Neural cell (in vitro differentiated cells): ENCODE measurements around the gene HS1BP3. TPM values are rescaled to one million over a fixed set of nuclear protein-coding genes. Genes with fewer than 3 reads are reported as not detected.
A peak's percentile ranks its signal among the peaks of the same experiment; 100 is the strongest.

Experiments
- H2AFZ ChIP-seq: fragments of 200-600, 300-800 bp; sonication (generic), shearing (Covaris generic); 2 replicates; pipeline ENCODE4 v1.6.0; 2014; ENCODE audit warnings: low read depth, mild to moderate bottlenecking, antibody characterized with exemption, low read length, moderate library complexity
- H3F3A ChIP-seq: fragments of 200-600 bp; shearing (Covaris generic); 2 replicates; pipeline ENCODE4 v1.6.1; 2016; ENCODE audit warnings: mild to moderate bottlenecking, moderate library complexity, mixed read lengths, antibody characterized with exemption, low read length; ENCODE audit not compliant: insufficient read depth, poor library complexity, severe bottlenecking
- H3K27ac ChIP-seq: fragments of 200-600, 300-800 bp; sonication (generic), shearing (Covaris generic); 2 replicates; pipeline ENCODE4 v1.5.1; 2014; ENCODE audit warnings: mild to moderate bottlenecking, low read length, moderate library complexity
- H3K27me3 ChIP-seq: fragments of 300-800, 200-600 bp; sonication (generic), shearing (Covaris generic); 2 replicates; pipeline ENCODE4 v1.6.0; 2014; ENCODE audit warnings: mild to moderate bottlenecking, low read depth, low read length, moderate library complexity; ENCODE audit not compliant: insufficient read depth
- H3K36me3 ChIP-seq: fragments of 300-800, 200-600 bp; sonication (generic), shearing (Covaris generic); 2 replicates; pipeline ENCODE4 v1.5.1; 2014; ENCODE audit warnings: mild to moderate bottlenecking, antibody characterized with exemption, low read length, moderate library complexity; ENCODE audit not compliant: insufficient read depth
- H3K4me2 ChIP-seq: fragments of 300-800, 200-600 bp; sonication (generic), shearing (Covaris generic); 2 replicates; pipeline ENCODE4 v1.6.0; 2014; ENCODE audit warnings: mild to moderate bottlenecking, low read length
- H3K4me3 ChIP-seq: fragments of 300-800, 200-600 bp; sonication (generic), shearing (Covaris generic); 2 replicates; pipeline ENCODE4 v1.5.1; 2014; ENCODE audit warnings: mild to moderate bottlenecking, low read length, moderate library complexity
- H3K79me2 ChIP-seq: fragments of 200-600 bp; shearing (Covaris generic); replicated peaks from 2 replicates; pipeline ENCODE4 v1.6.0; 2014; ENCODE audit warnings: mild to moderate bottlenecking, low read length, moderate library complexity; ENCODE audit not compliant: insufficient read depth
- H3K9ac ChIP-seq: fragments of 300-800, 200-600 bp; sonication (generic), shearing (Covaris generic); 2 replicates; pipeline ENCODE4 v1.6.1; 2016; ENCODE audit warnings: mild to moderate bottlenecking, low read length, mixed read lengths
- H3K9me2 ChIP-seq: fragments of 200-600 bp; shearing (Covaris generic); 2 replicates; pipeline ENCODE4 v1.6.1; 2016; ENCODE audit warnings: mild to moderate bottlenecking, low read length, mixed read lengths; ENCODE audit not compliant: insufficient read depth
- H3K9me3 ChIP-seq: fragments of 200-600, 300-800 bp; sonication (generic), shearing (Covaris generic); 2 replicates; pipeline ENCODE4 v1.6.1; 2016; ENCODE audit warnings: mild to moderate bottlenecking, mixed run types, low read length, moderate library complexity, mixed read lengths
- H4K20me1 ChIP-seq: fragments of 200-600 bp; shearing (Covaris generic); 2 replicates; pipeline ENCODE4 v1.6.1; 2016; ENCODE audit warnings: mild to moderate bottlenecking, mixed run types; ENCODE audit not compliant: insufficient read depth
- EP300 ChIP-seq: fragments of 450-650 bp; conservative IDR thresholded peaks from 2 replicates; pipeline ENCODE4 v1.6.1; 2014; ENCODE audit warnings: antibody characterized with exemption, mild to moderate bottlenecking, moderate library complexity; ENCODE audit not compliant: poor library complexity, severe bottlenecking
- EZH2 ChIP-seq: fragments of 200-600, 300-800 bp; shearing (Covaris generic), sonication (generic); IDR thresholded peaks from 2 replicates; pipeline ENCODE4 v1.6.1; 2014; ENCODE audit warnings: antibody characterized with exemption, low read length, borderline replicate concordance, mild to moderate bottlenecking; ENCODE audit not compliant: insufficient read depth, poor library complexity, severe bottlenecking
- MXI1 ChIP-seq: fragments of 450-650 bp; conservative IDR thresholded peaks from 2 replicates; pipeline ENCODE4 v1.6.1; 2014; ENCODE audit warnings: antibody characterized with exemption, mild to moderate bottlenecking; ENCODE audit not compliant: poor library complexity, severe bottlenecking
- POLR2AphosphoS5 ChIP-seq: IDR thresholded peaks from 2 replicates; pipeline ENCODE4 v1.6.1; 2012
- RAD21 ChIP-seq: fragments of 450-650 bp; conservative IDR thresholded peaks from 2 replicates; pipeline ENCODE4 v1.6.1; 2014; ENCODE audit warnings: antibody characterized with exemption, mild to moderate bottlenecking, moderate library complexity
- REST ChIP-seq: IDR thresholded peaks from 2 replicates; pipeline ENCODE4 v1.6.1; 2012; ENCODE audit warnings: borderline replicate concordance
- SMC3 ChIP-seq: fragments of 450-650 bp; conservative IDR thresholded peaks from 2 replicates; pipeline ENCODE4 v1.6.1; 2014; ENCODE audit warnings: antibody characterized with exemption, mild to moderate bottlenecking, moderate library complexity; ENCODE audit not compliant: poor library complexity
- TAF1 ChIP-seq: IDR thresholded peaks from 2 replicates; pipeline ENCODE4 v1.6.1; 2012; ENCODE audit warnings: low read depth
- polyA plus RNA-seq: library from polyadenylated mRNA; depleted of rRNA; stranded (reverse); fragments of >200 nt; gene quantifications from 2 replicates; pipeline ENCODE4 v1.2.3, GENCODE V29; 2014
- TF ChIP-seq, protein P1 (sequence below): fragments of 450-650 bp; IDR thresholded peaks from 2 replicates; pipeline ENCODE4 v1.5.1; 2014; ENCODE audit warnings: antibody characterized with exemption, mild to moderate bottlenecking, moderate library complexity; ENCODE audit not compliant: poor library complexity, severe bottlenecking

The HS1BP3 gene
- polyA plus RNA-seq, 1 donor from 2014 or later = 8.9 TPM

GRCh38 chr2:20650393-20650876, 463 bp downstream of the HS1BP3 start:
- Histone ChIP-seq H3K9me3 (no peaks in the 10 kb centered on the region), H2AFZ (peak overlapping the region; percentile 76), H3K27ac (peak overlapping the region; percentile 63), H3K27me3 (no peaks in the 10 kb centered on the region), H3K36me3 (no peaks in the 10 kb centered on the region), H3K4me2 (peak overlapping the region; percentile 89), H3K4me3 (peak overlapping the region; percentile 85), H3K9me2 (no peaks in the 10 kb centered on the region), H3K9ac (peak overlapping the region; percentile 82), H3F3A (no peaks in the 10 kb centered on the region), H3K79me2 (no peaks in the 10 kb centered on the region), H4K20me1 (no peaks in the 10 kb centered on the region)
- TF ChIP-seq POLR2AphosphoS5 (no peak), RAD21 (no peak), SMC3 (no peak), EP300 (no peak), TAF1 (no peak), REST (no peak), MXI1 (no peak), EZH2 (no peak)
- TF ChIP-seq, protein P1, sequence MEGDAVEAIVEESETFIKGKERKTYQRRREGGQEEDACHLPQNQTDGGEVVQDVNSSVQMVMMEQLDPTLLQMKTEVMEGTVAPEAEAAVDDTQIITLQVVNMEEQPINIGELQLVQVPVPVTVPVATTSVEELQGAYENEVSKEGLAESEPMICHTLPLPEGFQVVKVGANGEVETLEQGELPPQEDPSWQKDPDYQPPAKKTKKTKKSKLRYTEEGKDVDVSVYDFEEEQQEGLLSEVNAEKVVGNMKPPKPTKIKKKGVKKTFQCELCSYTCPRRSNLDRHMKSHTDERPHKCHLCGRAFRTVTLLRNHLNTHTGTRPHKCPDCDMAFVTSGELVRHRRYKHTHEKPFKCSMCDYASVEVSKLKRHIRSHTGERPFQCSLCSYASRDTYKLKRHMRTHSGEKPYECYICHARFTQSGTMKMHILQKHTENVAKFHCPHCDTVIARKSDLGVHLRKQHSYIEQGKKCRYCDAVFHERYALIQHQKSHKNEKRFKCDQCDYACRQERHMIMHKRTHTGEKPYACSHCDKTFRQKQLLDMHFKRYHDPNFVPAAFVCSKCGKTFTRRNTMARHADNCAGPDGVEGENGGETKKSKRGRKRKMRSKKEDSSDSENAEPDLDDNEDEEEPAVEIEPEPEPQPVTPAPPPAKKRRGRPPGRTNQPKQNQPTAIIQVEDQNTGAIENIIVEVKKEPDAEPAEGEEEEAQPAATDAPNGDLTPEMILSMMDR = no peak

DNA sequence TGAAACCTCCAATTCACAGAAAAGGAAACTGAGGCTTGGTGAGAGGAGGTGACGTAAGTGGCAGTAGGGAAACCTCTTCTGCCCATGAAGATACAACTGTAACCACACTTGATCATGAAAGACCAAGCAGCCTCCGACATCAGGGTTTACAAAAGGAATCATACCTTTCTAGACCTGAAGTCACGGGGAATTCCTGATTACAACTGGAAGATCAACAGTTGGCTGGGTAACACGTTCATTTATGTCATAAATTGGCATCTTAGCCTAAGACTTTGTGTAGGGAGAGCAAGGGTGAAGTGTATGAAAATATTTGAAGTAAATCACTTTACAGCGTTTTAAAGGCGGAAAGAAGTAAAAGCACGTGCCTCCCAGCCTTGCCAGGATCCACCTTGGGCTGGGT, 922 bp downstream of the HS1BP3 start:
- no peak overlapping the region for H3K27ac ChIP-seq
- no peaks in the 10 kb centered on the region for H4K20me1 ChIP-seq
- peak overlapping the region; percentile 82 for H3K9ac ChIP-seq
- H3K27me3 ChIP-seq = no peaks in the 10 kb centered on the region
- no peak overlapping the region for H2AFZ ChIP-seq
- H3F3A ChIP-seq = no peaks in the 10 kb centered on the region
- no peaks in the 10 kb centered on the region for H3K9me3 ChIP-seq
- no peaks in the 10 kb centered on the region for H3K79me2 ChIP-seq
- H3K4me2 ChIP-seq = peak overlapping the region; percentile 89
- H3K9me2 ChIP-seq = no peaks in the 10 kb centered on the region
- H3K36me3 ChIP-seq = no peaks in the 10 kb centered on the region
- peak overlapping the region; percentile 85 for H3K4me3 ChIP-seq
- TF ChIP-seq MXI1 (no peak), EZH2 (no peak), TAF1 (no peak), POLR2AphosphoS5 (no peak), EP300 (no peak), SMC3 (no peak), RAD21 (no peak), REST (no peak)
- TF ChIP-seq, protein P1 = no peak
